HepG2 (cell line): Measurements from ENCODE around the gene L3MBTL4. TPM values are rescaled to one million over a fixed set of nuclear protein-coding genes. Genes with fewer than 3 reads are reported as not detected.

Experiments used
- ATF4 ChIP-seq, 2 experiments: fragments of 450-650 bp in 1 of 2; sonication (generic) in 1 of 2; formaldehyde crosslinking; IDR thresholded peaks; 2 replicates each; pipeline versions ENCODE4 v1.5.0 to v1.8.0; 2020 to 2022; ENCODE audit warnings: mild to moderate bottlenecking in 1 of 2, missing genetic modification reagents in 1 of 2
- CREM ChIP-seq, 2 experiments: sonication (generic) in 1 of 2; formaldehyde crosslinking in 1 of 2; IDR thresholded peaks; 2 replicates each; pipeline versions ENCODE4 v1.4.0 to v1.6.1; 2016 to 2020; ENCODE audit warnings: antibody characterized with exemption in 1 of 2, mild to moderate bottlenecking in 1 of 2, missing genetic modification reagents in 1 of 2
- ETV6 ChIP-seq: sonication (generic); formaldehyde crosslinking; conservative IDR thresholded peaks from 2 replicates; pipeline ENCODE4 v1.4.0; 2020; ENCODE audit warnings: missing genetic modification reagents
- HOXA9 ChIP-seq: sonication (generic); formaldehyde crosslinking; IDR thresholded peaks from 2 replicates; pipeline ENCODE4 v1.8.1; 2022; ENCODE audit warnings: missing genetic modification reagents, mild to moderate bottlenecking, moderate library complexity, borderline replicate concordance
- NONO ChIP-seq, 2 experiments: fragments of 450-650 bp in 1 of 2; sonication (generic) in 1 of 2; formaldehyde crosslinking in 1 of 2; IDR thresholded peaks in 1 of 2; conservative IDR thresholded peaks in 1 of 2; 2 replicates each; pipeline versions ENCODE4 v1.6.1 to v1.8.0; 2017 to 2022; ENCODE audit warnings: mild to moderate bottlenecking in 1 of 2, missing genetic modification reagents in 1 of 2, moderate library complexity in 1 of 2
- NR0B2 ChIP-seq: sonication (generic); formaldehyde crosslinking; IDR thresholded peaks from 2 replicates; pipeline ENCODE4 v1.4.0; 2020; ENCODE audit warnings: mild to moderate bottlenecking, missing genetic modification reagents
- NR2F2 ChIP-seq: IDR thresholded peaks from 2 replicates; pipeline ENCODE4 v1.6.1; 2012; ENCODE audit warnings: low read depth, inconsistent platforms, borderline replicate concordance
- PHF5A ChIP-seq: IDR thresholded peaks from one replicate; pipeline ENCODE4 v1.6.1; 2018; ENCODE audit warnings: low read depth, missing genetic modification reagents; ENCODE audit not compliant: unreplicated experiment
- PRPF4 ChIP-seq: fragments of 200-400 bp; formaldehyde crosslinking; IDR thresholded peaks from 2 replicates; pipeline ENCODE4 v1.6.1; 2016; ENCODE audit warnings: low read length, low read depth; ENCODE audit not compliant: poor library complexity, severe bottlenecking
- RELA ChIP-seq: sonication (generic); formaldehyde crosslinking; IDR thresholded peaks from 2 replicates; pipeline ENCODE4 v1.4.0; 2020; ENCODE audit warnings: missing genetic modification reagents
- THAP7 ChIP-seq: sonication (generic); formaldehyde crosslinking; IDR thresholded peaks from 2 replicates; pipeline ENCODE4 v1.8.1; 2023; ENCODE audit warnings: mild to moderate bottlenecking, missing genetic modification reagents
- ZNF225 ChIP-seq: sonication (generic); formaldehyde crosslinking; IDR thresholded peaks from 2 replicates; pipeline ENCODE4 v1.4.0; 2020; ENCODE audit warnings: mild to moderate bottlenecking, missing genetic modification reagents
- ZNF280B ChIP-seq: sonication (generic); formaldehyde crosslinking; IDR thresholded peaks from 2 replicates; pipeline ENCODE4 v1.5.0; 2020; ENCODE audit warnings: missing genetic modification reagents, mild to moderate bottlenecking, borderline replicate concordance
- ZNF3 ChIP-seq: IDR thresholded peaks from 2 replicates; pipeline ENCODE4 v1.7.0; 2017; ENCODE audit warnings: inconsistent platforms
- ZNF318 ChIP-seq: sonication (generic); formaldehyde crosslinking; IDR thresholded peaks from 2 replicates; pipeline ENCODE4 v1.4.0; 2020; ENCODE audit warnings: mild to moderate bottlenecking, missing genetic modification reagents
- ZNF34 ChIP-seq: sonication (generic); formaldehyde crosslinking; IDR thresholded peaks from 2 replicates; pipeline ENCODE4 v1.4.0; 2020; ENCODE audit warnings: mild to moderate bottlenecking, missing genetic modification reagents, borderline replicate concordance
- ZNF839 ChIP-seq: sonication (generic); formaldehyde crosslinking; IDR thresholded peaks from 2 replicates; pipeline ENCODE4 v1.4.0; 2020; ENCODE audit warnings: missing genetic modification reagents, mild to moderate bottlenecking, borderline replicate concordance
- polyA plus RNA-seq, 8 experiments: library from polyadenylated mRNA; depleted of rRNA in 3 of 8; stranded (reverse) in 7 of 8; unstranded in 1 of 8; fragments of >200 nt; fragmentation: Illumina TruSeq in 4 of 8; extraction: Trizol in 4 of 8; gene quantifications; 2 replicates each; pipeline versions ENCODE4 v1.2.1 to v1.2.3, GENCODE V29; 2011 to 2016; ENCODE audit warnings: low read depth in 4 of 8, missing spikeins in 1 of 8, mixed read lengths in 1 of 8; ENCODE audit not compliant: insufficient read depth in 1 of 8
- total RNA-seq, 5 experiments: library from RNA; depleted of rRNA; stranded (reverse); fragments of >200 nt; fragmentation: Illumina TruSeq; extraction: Trizol; gene quantifications; 2 replicates each; pipeline ENCODE4 v1.2.3, GENCODE V29; 2016; ENCODE audit warnings: low read depth in 1 of 5

L3MBTL4 gene
- total and polyA plus RNA-seq, 2 of the 13 experiments (the other 11 are each of a cell fraction or from before 2014, with no cell fraction given), result 10.8 to 13.3 TPM

- TF ChIP-seq HOXA9 (CRISPR knock-in tag), result no peak
- no peak for TF ChIP-seq ZNF280B
- no peak for TF ChIP-seq PHF5A
- TF ChIP-seq ZNF225 (CRISPR knock-in tag), result no peak
- TF ChIP-seq ATF4 (CRISPR knock-in tag; IDR thresholded peaks at IDR 0.05), result no peak
- peak; percentile 94 for TF ChIP-seq NR2F2
- TF ChIP-seq RELA, result no peak
- TF ChIP-seq NR0B2, result no peak
- peak; percentile 41; the same call in 1 of the 2 replicates for TF ChIP-seq CREM (IDR thresholded peaks at IDR 0.05)
- TF ChIP-seq CREM (CRISPR knock-in tag; IDR thresholded peaks at IDR 0.05), result no peak
- TF ChIP-seq ZNF3 (CRISPR knock-in tag), result no peak
- no peak for TF ChIP-seq ZNF34
- TF ChIP-seq THAP7, result no peak
- TF ChIP-seq ZNF318 (CRISPR knock-in tag), result no peak
- no peak for TF ChIP-seq NONO (IDR thresholded peaks at IDR 0.05)
- 0 out of 2 replicates have a peak, but pooled peaks have one; percentile 44 for TF ChIP-seq NONO (CRISPR knock-in tag; conservative IDR thresholded peaks at IDR 0.05)
- TF ChIP-seq ETV6 (CRISPR knock-in tag), result no peak
- no peak for TF ChIP-seq PRPF4
- TF ChIP-seq ZNF839 (CRISPR knock-in tag), result no peak
These were observed 362.2 kb downstream of the L3MBTL4 start (continued) for GRCh38 chr18:6052449-6052913.
